Endodermal cell (in vitro differentiated cells): ENCODE results near the gene C14orf119. TPM values are rescaled to one million over a fixed set of nuclear protein-coding genes. Genes with fewer than 3 reads are reported as not detected.

Source experiments
- DNase-seq: peaks from one replicate; pipeline ENCODE4 v3.0.0-alpha.2; 2017
- H3K27ac ChIP-seq: 2 replicates; pipeline ENCODE4 v1.5.1; 2013; ENCODE audit warnings: mild to moderate bottlenecking, low read depth, low read length, moderate library complexity
- H3K27me3 ChIP-seq: 2 replicates; pipeline ENCODE4 v1.6.1; 2013; ENCODE audit warnings: mild to moderate bottlenecking, low read length, moderate library complexity; ENCODE audit not compliant: insufficient read depth, control insufficient read depth, poor library complexity, severe bottlenecking
- H3K36me3 ChIP-seq: 2 replicates; pipeline ENCODE4 v1.7.0; 2013; ENCODE audit warnings: mild to moderate bottlenecking, low read length, moderate library complexity; ENCODE audit not compliant: control insufficient read depth, insufficient read depth
- H3K4me1 ChIP-seq: one replicate; pipeline ENCODE4 v1.7.0; 2013; ENCODE audit warnings: low read length; ENCODE audit not compliant: control insufficient read depth, insufficient read depth
- H3K4me3 ChIP-seq: 2 replicates; pipeline ENCODE4 v1.5.1; 2013; ENCODE audit warnings: mild to moderate bottlenecking, low read length, moderate library complexity
- H3K9ac ChIP-seq: 2 replicates; pipeline ENCODE4 v1.6.1; 2013; ENCODE audit warnings: mild to moderate bottlenecking, low read length, moderate library complexity; ENCODE audit not compliant: poor library complexity, severe bottlenecking; ENCODE audit errors: extremely low read depth
- H3K9me3 ChIP-seq: 2 replicates; pipeline ENCODE4 v1.6.1; 2013; ENCODE audit warnings: mild to moderate bottlenecking, low read length, moderate library complexity; ENCODE audit not compliant: control insufficient read depth
- H3K27ac Mint-ChIP-seq: 2 replicates; pipeline ENCODE4 v1.8.0; 2020; ENCODE audit warnings: mixed read lengths
- H3K27me3 Mint-ChIP-seq: 2 replicates; pipeline ENCODE4 v1.8.0; 2021; ENCODE audit warnings: mild to moderate bottlenecking, mixed read lengths; ENCODE audit not compliant: insufficient read depth
- H3K36me3 Mint-ChIP-seq: 2 replicates; pipeline ENCODE4 v1.8.0; 2020; ENCODE audit warnings: low read depth, mixed read lengths
- H3K4me1 Mint-ChIP-seq: 2 replicates; pipeline ENCODE4 v1.8.0; 2020; ENCODE audit warnings: mixed read lengths
- H3K4me3 Mint-ChIP-seq: 2 replicates; pipeline ENCODE4 v1.8.0; 2020; ENCODE audit warnings: mild to moderate bottlenecking, moderate library complexity, mixed read lengths
- H3K9me3 Mint-ChIP-seq: 2 replicates; pipeline ENCODE4 v1.8.0; 2020; ENCODE audit warnings: mild to moderate bottlenecking, mixed read lengths
- WGBS, 2 experiments: methylation state at CpG; one replicate each; pipeline versions ENCODE4 v1.1.5 to v1.1.7; 2013; ENCODE audit warnings: missing lambda C conversion rate in 2 of 2, mixed read lengths in 1 of 2; ENCODE audit not compliant: insufficient coverage in 1 of 2, insufficient read length in 1 of 2; 5-methylcytosine and 5-hydroxymethylcytosine counted together
- total RNA-seq, 2 donors: library from RNA; stranded (reverse); fragmentation: NEBNext Ultra II Directional in 1 of 2; extraction: Animal tissue kit (Norgen Biotek cat#: 25700) in 1 of 2; gene quantifications; 2 replicates in 1 of 2; 3 replicates in 1 of 2; pipeline ENCODE4 v1.2.1, GENCODE V29; 2021
- TF ChIP-seq, protein P1 (sequence below): fragments of 200-600 bp; sonication (generic); conservative IDR thresholded peaks from 2 replicates; pipeline ENCODE4 v1.5.0; 2021; ENCODE audit warnings: antibody characterized with exemption, mild to moderate bottlenecking

The C14orf119 gene
- total RNA-seq, 2 donors from 2014 or later: 76.7 to 82.9 TPM

DNA sequence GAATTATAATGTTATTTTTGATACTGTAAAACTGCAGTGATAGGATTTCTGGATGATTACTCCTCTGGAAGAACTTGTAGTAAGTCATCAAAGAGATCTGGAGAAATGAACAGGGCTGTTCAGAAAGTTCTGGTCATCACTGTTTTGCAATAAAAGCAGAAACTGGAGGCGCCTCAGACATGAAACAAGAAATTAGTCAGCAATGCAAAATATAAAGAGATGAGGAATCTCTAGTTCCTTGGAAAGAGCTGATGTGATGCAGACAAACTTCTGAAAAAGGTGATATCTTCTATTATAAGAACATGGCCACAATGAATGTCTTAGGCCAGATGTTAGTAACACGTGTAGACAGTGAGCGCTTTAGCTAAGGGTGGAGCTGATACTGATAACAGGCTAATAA, 9.8 kb upstream of the C14orf119 start:
- Mint-ChIP-seq H3K36me3 (peaks cover 72% of the 10 kb centered on the region), H3K27ac (no peak overlapping the region), H3K4me1 (peaks cover 9% of the 10 kb centered on the region), H3K4me3 (no peak overlapping the region), H3K27me3 (no peaks in the 10 kb centered on the region), H3K9me3 (no peaks in the 10 kb centered on the region)
- Histone ChIP-seq H3K9ac (no peak overlapping the region), H3K27ac (no peak overlapping the region), H3K4me1 (no peaks in the 10 kb centered on the region), H3K4me3 (no peak overlapping the region), H3K9me3 (no peaks in the 10 kb centered on the region), H3K36me3 (peaks cover 96% of the 10 kb centered on the region), H3K27me3 (no peaks in the 10 kb centered on the region)
- DNase-seq: no peak
- TF ChIP-seq, protein P1, sequence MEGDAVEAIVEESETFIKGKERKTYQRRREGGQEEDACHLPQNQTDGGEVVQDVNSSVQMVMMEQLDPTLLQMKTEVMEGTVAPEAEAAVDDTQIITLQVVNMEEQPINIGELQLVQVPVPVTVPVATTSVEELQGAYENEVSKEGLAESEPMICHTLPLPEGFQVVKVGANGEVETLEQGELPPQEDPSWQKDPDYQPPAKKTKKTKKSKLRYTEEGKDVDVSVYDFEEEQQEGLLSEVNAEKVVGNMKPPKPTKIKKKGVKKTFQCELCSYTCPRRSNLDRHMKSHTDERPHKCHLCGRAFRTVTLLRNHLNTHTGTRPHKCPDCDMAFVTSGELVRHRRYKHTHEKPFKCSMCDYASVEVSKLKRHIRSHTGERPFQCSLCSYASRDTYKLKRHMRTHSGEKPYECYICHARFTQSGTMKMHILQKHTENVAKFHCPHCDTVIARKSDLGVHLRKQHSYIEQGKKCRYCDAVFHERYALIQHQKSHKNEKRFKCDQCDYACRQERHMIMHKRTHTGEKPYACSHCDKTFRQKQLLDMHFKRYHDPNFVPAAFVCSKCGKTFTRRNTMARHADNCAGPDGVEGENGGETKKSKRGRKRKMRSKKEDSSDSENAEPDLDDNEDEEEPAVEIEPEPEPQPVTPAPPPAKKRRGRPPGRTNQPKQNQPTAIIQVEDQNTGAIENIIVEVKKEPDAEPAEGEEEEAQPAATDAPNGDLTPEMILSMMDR: no peak
- WGBS, 2 experiments: 94 to 96% methylated on average over 3 of the region's 3 CpGs

GRCh38 chr14:23086565-23086964, 8.7 kb upstream of the C14orf119 start:
- TF ChIP-seq, protein P1: no peak
- Histone ChIP-seq H3K36me3 (peaks cover 96% of the 10 kb centered on the region), H3K4me3 (no peak overlapping the region)

DNA sequence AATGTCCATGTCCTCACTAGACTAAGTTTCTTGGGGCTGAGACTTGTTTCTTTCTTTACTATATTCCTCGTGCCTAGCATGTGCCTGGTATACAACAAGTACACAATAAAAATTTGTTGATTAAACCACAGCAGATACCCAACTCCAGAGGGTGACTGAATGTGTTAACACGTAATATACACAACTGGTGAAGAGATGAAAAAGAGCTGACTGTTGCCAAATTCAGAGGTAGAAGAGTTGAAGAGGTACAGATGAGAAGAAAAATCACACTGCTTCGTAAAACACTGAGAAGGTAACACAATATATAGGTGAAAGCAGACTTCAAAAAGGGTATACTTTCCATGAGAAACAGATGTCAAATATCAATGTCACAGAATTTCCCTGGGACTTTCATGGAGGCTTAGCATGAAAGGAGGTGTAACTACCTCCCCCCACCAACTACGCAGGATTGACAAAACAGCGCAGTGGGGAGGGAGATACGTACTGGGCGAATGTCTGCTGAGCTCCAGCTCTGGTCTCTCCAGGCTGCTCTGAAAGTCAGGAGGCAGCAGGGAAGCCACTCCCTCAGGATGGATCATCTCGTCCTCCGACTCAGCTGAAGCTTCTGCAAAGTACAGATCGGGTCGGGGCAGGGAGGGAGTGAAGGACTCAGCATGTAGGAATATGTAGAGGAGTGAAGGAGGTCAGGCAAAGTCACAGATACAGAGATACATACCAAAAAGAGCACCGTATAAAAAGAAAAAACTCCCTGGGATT, 5.6 kb upstream of the C14orf119 start:
- no peak for DNase-seq
- WGBS, 2 experiments: 95 to 96% methylated on average over 7 to 12 of the region's 12 CpGs
- no peak overlapping the region for H3K4me3 Mint-ChIP-seq
- H3K4me1 ChIP-seq: no peaks in the 10 kb centered on the region
- H3K9ac ChIP-seq: no peak overlapping the region
- peaks cover 25% of the 10 kb centered on the region for H3K4me1 Mint-ChIP-seq
- no peak overlapping the region for H3K27ac ChIP-seq
- H3K27me3 Mint-ChIP-seq: no peaks in the 10 kb centered on the region
- TF ChIP-seq, protein P1: no peak
- H3K27me3 ChIP-seq: no peaks in the 10 kb centered on the region
- H3K4me3 ChIP-seq: no peak overlapping the region
- peaks cover 67% of the 10 kb centered on the region for H3K36me3 Mint-ChIP-seq
- H3K27ac Mint-ChIP-seq: no peak overlapping the region
- H3K9me3 Mint-ChIP-seq: no peaks in the 10 kb centered on the region
- no peaks in the 10 kb centered on the region for H3K9me3 ChIP-seq
- H3K36me3 ChIP-seq: peaks cover 90% of the 10 kb centered on the region

More at GRCh38 chr14:23086565-23086964, 8.7 kb upstream of the C14orf119 start:
- Mint-ChIP-seq H3K36me3 (peaks cover 70% of the 10 kb centered on the region), H3K27me3 (no peaks in the 10 kb centered on the region), H3K9me3 (no peaks in the 10 kb centered on the region), H3K4me1 (peaks cover 9% of the 10 kb centered on the region), H3K4me3 (no peak overlapping the region), H3K27ac (no peak overlapping the region)
- 86 to 91% methylated on average over 1 of the region's 1 CpG for WGBS, 2 experiments
- Histone ChIP-seq H3K9ac (no peak overlapping the region), H3K27ac (no peak overlapping the region), H3K9me3 (no peaks in the 10 kb centered on the region), H3K4me1 (no peaks in the 10 kb centered on the region), H3K27me3 (no peaks in the 10 kb centered on the region)
- DNase-seq: no peak
